Measurements from ENCODE around the gene HCN4. TPM values are rescaled to one million over a fixed set of nuclear protein-coding genes. Genes with fewer than 3 reads are reported as not detected.

The HCN4 gene
- total and polyA plus RNA-seq, 2 of the 8 experiments (the other 6 are each of a cell fraction or from before 2014, with no cell fraction given), result 3.7 to 8.5 TPM

GRCh38 chr15:73378089-73378488 lies 9.3 kb upstream of the HCN4 start (continued):
- TF ChIP-seq CHD7 (IDR thresholded peaks at IDR 0.05; ENCODE audit: insufficient replicate concordance, low read length) (no peak), SUZ12 (IDR thresholded peaks at IDR 0.05; ENCODE audit: low read length) (no peak), FOSL1 (IDR thresholded peaks at IDR 0.05; ENCODE audit: insufficient read depth, low read depth, low read length) (no peak), EP300 (IDR thresholded peaks at IDR 0.05; ENCODE audit: borderline replicate concordance in 1 of 2, low read depth in 2 of 2, low read length in 2 of 2) (no peak), SP4 (IDR thresholded peaks at IDR 0.05; ENCODE audit: low read length) (no peak), CHD2 (IDR thresholded peaks at IDR 0.05; ENCODE audit: low read length) (no peak), GABPA (IDR thresholded peaks at IDR 0.05; ENCODE audit: borderline replicate concordance, insufficient read depth, low read length) (no peak), CTBP2 (IDR thresholded peaks at IDR 0.05; ENCODE audit: borderline replicate concordance, insufficient read depth, insufficient read length, low read length) (no peak), HDAC2 (IDR thresholded peaks at IDR 0.05; ENCODE audit: borderline replicate concordance in 1 of 2, low read depth in 2 of 2, low read length in 2 of 2) (no peak), POLR2AphosphoS5 (IDR thresholded peaks at IDR 0.05; ENCODE audit: low read depth, low read length) (no peak), KDM4A (IDR thresholded peaks at IDR 0.05; ENCODE audit: low read depth, low read length, severe bottlenecking) (no peak)
